ENCODE measurements around the gene NOP56. TPM values are rescaled to one million over a fixed set of nuclear protein-coding genes. Genes with fewer than 3 reads are reported as not detected.

NOP56 gene
- total RNA-seq, 1 donor from 2014 or later: 47.3 TPM

DNA sequence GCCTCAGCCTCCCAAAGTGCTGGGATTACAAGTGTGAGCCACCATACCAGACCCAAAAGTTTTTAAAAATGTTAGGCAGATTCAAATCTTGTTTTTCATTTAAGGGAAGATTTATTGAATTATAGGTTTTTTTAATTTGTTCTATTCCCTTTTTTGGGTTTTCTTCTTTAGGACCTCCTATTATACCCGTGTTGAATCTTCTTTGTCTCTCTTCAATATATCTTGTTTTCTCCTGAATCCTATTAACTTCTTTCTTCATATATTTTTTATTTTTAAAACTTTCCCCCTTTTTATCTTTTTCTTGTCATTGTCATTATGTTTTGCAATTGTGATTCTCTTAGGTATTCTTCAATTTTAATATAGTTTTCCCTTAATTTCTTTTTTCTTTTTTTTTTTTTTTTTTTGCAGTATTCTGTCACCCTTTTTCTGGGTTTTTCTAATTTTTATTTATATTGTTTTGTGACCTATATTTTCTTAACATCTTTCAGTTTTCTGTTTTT, 45.9 kb upstream of the NOP56 start:
- TF ChIP-seq CTCF (IDR thresholded peaks at IDR 0.05; ENCODE audit: borderline replicate concordance): no peak

DNA sequence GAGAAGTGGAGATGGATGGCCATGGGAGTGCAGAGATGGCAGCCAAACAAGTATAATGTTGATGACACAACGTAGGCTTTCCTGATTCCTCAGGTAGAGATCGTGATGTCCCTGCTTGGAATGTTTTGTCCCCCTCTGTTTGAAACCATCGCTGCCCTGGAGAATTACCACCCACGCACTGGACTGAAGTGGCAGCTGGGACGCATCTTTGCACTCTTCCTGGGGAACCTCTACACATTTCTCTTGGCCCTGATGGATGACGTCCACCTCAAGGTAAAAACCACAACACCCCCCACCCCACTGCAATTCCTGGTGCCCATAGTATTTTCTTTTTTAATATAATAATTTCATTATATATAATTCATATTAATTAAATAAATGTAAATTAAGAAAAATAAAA, 42.1 kb upstream of the NOP56 start:
- no peak for DNase-seq
- TF ChIP-seq CTCF (IDR thresholded peaks at IDR 0.05; ENCODE audit: borderline replicate concordance): no peak
- H3K4me3 ChIP-seq: no peak overlapping the region
- H3K27ac ChIP-seq (replicated peaks): no peak overlapping the region
- H3K4me1 ChIP-seq: no peaks in the 10 kb centered on the region
- peaks cover 49% of the 10 kb centered on the region for H3K27me3 ChIP-seq (ENCODE audit: low read depth)
- peaks cover 28% of the 10 kb centered on the region for H3K9me3 ChIP-seq (replicated peaks)
- no peaks in the 10 kb centered on the region for H3K36me3 ChIP-seq
- intact Hi-C loops (cut with micrococcal nuclease): no loop called here

More for the DNA sequence above, 45.9 kb upstream of the NOP56 start:
- Histone ChIP-seq H3K4me3 (no peak overlapping the region), H3K27ac (replicated peaks) (no peak overlapping the region), H3K27me3 (ENCODE audit: low read depth) (peaks cover 19% of the 10 kb centered on the region), H3K9me3 (replicated peaks) (peaks cover 30% of the 10 kb centered on the region), H3K36me3 (no peaks in the 10 kb centered on the region), H3K4me1 (no peaks in the 10 kb centered on the region)
- intact Hi-C loops (cut with micrococcal nuclease): no loop called here
- DNase-seq: no peak

DNA sequence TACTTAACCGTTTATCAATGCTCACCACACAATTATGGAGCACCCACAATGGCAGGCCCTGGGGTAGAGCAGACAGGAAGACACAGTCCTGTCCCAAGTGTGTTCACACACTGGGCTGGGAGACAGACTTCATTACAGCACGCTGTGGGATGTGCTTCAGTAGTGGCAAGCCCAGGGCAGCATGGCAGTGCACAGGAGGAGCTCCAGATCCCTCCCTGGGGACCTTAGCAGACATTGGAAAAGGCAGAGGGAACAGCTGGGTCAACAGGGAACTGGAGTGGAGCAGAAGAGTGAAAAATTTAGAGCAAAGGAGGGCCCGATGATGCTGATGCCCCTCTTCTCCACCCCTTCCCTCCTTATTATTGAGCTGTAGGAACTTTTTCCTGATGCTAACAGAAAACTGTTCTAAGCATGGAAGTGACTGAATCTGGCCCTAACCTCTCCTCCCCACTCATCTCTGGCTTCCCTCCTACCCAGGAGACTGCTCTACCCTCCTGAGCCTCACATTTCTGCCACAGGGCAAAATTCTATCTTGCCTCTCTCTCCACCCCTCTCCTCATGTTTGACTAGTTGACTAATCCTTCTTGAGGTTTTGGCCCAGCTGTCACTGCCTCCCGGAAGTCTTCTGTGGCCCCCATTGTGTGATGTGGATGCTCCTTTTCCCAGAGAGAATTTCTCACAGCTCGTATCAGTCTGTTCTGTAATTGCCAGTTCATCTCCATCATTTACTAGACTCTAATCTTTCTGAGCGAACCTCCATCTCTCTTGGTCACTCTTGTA, 41.3 kb upstream of the NOP56 start:
- H3K27me3 ChIP-seq (ENCODE audit: low read depth): peaks cover 49% of the 10 kb centered on the region
- H3K4me3 ChIP-seq: no peak overlapping the region
- TF ChIP-seq CTCF (IDR thresholded peaks at IDR 0.05; ENCODE audit: borderline replicate concordance): no peak
- DNase-seq: no peak
- peaks cover 20% of the 10 kb centered on the region for H3K9me3 ChIP-seq (replicated peaks)
- no peaks in the 10 kb centered on the region for H3K36me3 ChIP-seq
- H3K4me1 ChIP-seq: no peaks in the 10 kb centered on the region
- intact Hi-C loops (cut with micrococcal nuclease): no loop called here
- H3K27ac ChIP-seq (replicated peaks): no peak overlapping the region

GRCh38 chr20:2612073-2612472, 40.4 kb upstream of the NOP56 start:
- TF ChIP-seq CTCF (IDR thresholded peaks at IDR 0.05; ENCODE audit: borderline replicate concordance): no peak
- Histone ChIP-seq H3K4me1 (no peaks in the 10 kb centered on the region), H3K36me3 (no peaks in the 10 kb centered on the region), H3K27ac (replicated peaks) (no peak overlapping the region), H3K4me3 (no peak overlapping the region), H3K9me3 (replicated peaks) (peaks cover 11% of the 10 kb centered on the region), H3K27me3 (ENCODE audit: low read depth) (peaks cover 53% of the 10 kb centered on the region)
- intact Hi-C loops (cut with micrococcal nuclease): no loop called here
- no peak for DNase-seq

GRCh38 chr20:2616634-2617033, 35.8 kb upstream of the NOP56 start:
- intact Hi-C loops (cut with micrococcal nuclease): no loop called here
- no peaks in the 10 kb centered on the region for H3K4me1 ChIP-seq
- H3K36me3 ChIP-seq: no peaks in the 10 kb centered on the region
- H3K27me3 ChIP-seq (ENCODE audit: low read depth): peaks cover 58% of the 10 kb centered on the region
- H3K4me3 ChIP-seq: no peak overlapping the region
- DNase-seq: no peak
- TF ChIP-seq CTCF (IDR thresholded peaks at IDR 0.05; ENCODE audit: borderline replicate concordance): no peak
- H3K9me3 ChIP-seq (replicated peaks): peaks cover 12% of the 10 kb centered on the region
- H3K27ac ChIP-seq (replicated peaks): no peak overlapping the region
